RWPE1 (cell line): ENCODE measurements around the gene RNF220.
A peak's percentile ranks its signal among the peaks of the same experiment; 100 is the strongest.

Source experiments
- CTCF ChIA-PET: fragments of 350-600 bp; sonication (Branson Sonifier 250); formaldehyde crosslinking; extraction: SDS; loops from one replicate; lab custom pipeline; 2021; lab: Yijun Ruan, JAX
- POLR2A ChIA-PET: fragments of 400-600 bp; formaldehyde crosslinking; extraction: SDS; loops from one replicate; lab custom pipeline; 2020; ENCODE audit warnings: antibody characterized with exemption; ENCODE audit not compliant: low non-redundant PET; lab: Yijun Ruan, JAX
- DNase-seq: peaks from one replicate; pipeline ENCODE4 v3.0.0; 2012; ENCODE audit warnings: low spot score
- H3K27ac ChIP-seq: fragments of 450-650 bp; 2 replicates; pipeline ENCODE4 v1.5.1; 2017
- TF ChIP-seq, protein P1 (sequence below): fragments of 450-650 bp; conservative IDR thresholded peaks from 2 replicates; pipeline ENCODE4 v1.5.1; 2017; ENCODE audit warnings: low read depth, mild to moderate bottlenecking

The RNF220 gene

DNA sequence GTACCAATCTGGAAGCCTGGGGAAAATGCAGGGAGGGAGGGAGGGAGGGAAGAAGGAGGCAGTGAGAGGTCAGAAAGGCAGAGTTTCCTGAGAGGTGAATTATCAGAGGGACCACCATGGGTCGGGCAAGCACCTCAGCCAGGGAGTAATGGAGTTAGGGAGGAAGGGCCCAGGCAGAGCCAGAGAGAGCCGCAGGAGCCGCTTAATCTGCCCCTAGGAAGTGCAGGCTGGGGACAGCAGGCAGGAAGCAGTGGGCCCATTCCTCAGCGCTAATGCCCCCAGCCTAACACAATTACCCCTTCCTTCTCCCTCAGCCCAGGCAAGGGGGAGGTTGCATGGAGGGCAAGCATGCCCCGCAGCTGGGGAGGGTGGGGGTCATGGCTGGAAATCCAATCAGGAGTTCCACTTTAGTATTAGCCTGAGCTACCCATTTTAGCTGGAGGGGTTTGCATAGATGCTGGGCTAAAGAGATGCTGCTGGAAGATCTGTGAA lies 160.2 kb downstream of the RNF220 start:
- DNase-seq: no peak
- ChIA-PET CTCF (no interaction called here), POLR2A (no interaction called here)
- TF ChIP-seq, protein P1, sequence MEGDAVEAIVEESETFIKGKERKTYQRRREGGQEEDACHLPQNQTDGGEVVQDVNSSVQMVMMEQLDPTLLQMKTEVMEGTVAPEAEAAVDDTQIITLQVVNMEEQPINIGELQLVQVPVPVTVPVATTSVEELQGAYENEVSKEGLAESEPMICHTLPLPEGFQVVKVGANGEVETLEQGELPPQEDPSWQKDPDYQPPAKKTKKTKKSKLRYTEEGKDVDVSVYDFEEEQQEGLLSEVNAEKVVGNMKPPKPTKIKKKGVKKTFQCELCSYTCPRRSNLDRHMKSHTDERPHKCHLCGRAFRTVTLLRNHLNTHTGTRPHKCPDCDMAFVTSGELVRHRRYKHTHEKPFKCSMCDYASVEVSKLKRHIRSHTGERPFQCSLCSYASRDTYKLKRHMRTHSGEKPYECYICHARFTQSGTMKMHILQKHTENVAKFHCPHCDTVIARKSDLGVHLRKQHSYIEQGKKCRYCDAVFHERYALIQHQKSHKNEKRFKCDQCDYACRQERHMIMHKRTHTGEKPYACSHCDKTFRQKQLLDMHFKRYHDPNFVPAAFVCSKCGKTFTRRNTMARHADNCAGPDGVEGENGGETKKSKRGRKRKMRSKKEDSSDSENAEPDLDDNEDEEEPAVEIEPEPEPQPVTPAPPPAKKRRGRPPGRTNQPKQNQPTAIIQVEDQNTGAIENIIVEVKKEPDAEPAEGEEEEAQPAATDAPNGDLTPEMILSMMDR: no peak
- H3K27ac ChIP-seq: no peak overlapping the region

DNA sequence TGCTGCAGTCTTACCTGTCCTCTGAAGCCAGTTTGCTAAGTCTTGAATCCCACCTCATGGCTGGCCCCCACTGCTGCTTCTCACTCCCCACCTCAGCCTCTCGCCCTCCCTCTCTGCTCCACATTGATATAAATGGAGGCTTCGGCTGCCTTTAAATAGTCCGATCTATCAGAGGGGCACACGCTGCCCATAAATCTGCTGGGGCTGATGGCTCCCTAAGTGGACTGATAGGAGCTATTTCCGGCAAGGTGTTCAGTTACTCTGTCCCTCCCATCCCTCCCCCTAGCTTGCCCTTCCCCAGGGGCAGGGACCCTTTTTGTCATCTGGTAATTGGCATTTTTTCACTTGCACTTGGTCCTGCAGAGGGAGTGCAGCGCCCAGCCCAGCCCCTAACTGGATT lies 160.8 kb downstream of the RNF220 start:
- CTCF ChIA-PET: no interaction called here

DNA sequence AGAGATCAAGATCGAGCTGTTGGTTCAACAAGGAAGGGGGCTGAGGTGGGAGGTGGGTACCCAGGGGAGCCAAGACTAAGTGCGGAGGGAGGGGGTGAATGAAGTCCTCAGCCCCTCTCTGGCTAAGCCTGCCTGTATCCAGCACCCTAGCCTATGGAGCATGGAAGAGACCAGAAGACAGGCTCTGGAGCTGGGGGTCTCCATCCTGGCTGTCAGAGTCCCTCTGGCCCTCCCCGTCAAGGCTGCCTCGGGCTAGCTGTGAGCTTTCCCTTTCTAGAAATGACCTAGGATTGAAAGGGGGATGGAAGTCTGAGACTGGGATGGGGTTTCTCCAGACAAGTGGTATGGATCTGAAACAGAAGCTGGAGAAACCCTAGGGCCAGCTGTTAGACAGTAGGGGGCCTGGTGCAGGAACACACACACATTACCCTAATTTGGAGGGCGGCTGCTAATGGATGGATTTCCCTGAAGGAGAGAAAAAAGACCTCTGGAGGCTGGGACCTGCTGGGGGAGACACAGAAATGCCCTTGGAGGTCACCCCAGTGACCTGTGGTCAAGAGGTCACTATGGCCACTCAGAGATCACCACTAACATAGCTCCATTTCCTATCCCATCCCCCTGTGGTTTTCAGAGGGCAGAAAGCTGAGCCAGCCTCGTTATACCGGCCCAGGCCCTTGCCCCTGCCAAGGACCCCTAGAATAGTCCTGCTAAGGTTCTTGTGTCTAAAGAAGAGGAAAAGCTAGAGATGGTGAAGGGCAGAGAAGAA lies 161.4 kb downstream of the RNF220 start:
- TF ChIP-seq, protein P1: no peak
- H3K27ac ChIP-seq: no peak overlapping the region
- ChIA-PET CTCF (no interaction called here), POLR2A (no interaction called here)
- no peak for DNase-seq

More for the DNA sequence above, 160.8 kb downstream of the RNF220 start:
- POLR2A ChIA-PET: no interaction called here
- DNase-seq: no peak
- TF ChIP-seq, protein P1: no peak
- no peak overlapping the region for H3K27ac ChIP-seq

DNA sequence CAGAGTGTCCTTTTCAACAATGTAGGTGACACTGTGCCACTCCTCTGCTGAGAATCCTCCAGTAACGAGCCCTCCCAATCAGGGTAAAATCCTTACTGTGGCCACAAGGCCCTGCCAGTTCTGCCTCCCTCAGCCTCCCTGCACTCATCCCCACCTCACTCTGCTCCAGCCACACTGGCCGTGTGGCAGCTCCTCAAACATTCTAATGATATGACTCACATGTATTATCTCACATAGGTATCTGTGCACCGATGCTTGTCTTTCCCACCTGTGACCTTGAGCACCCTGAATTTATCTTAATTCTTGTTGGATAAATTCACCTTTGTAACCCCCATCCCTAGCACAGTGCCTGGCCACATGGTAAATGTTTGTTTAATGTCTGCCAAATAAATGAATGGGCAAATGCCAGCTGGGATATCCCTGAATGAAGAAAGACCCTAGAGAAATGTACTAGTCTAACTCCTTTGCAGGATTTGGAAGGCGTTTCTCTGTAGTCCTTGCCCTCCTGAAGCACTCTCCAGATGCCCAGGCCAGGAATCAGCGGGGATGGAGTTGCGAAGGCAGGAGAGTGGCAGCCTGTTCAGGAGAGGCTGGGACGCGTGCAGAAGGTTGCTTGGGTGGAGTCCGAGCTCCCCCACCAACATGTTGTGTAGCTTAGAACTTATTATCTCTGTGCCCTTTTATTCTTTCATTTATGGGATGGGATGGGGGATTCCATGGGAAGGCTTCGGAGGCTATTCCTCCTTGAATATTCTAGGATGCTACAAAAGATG lies 163.3 kb downstream of the RNF220 start:
- peak; percentile 56 for DNase-seq
- POLR2A ChIA-PET: no interaction called here
- no peak overlapping the region for H3K27ac ChIP-seq
- TF ChIP-seq, protein P1: no peak
- CTCF ChIA-PET: interaction anchor here (1.0 kb wide), 1 partner anchor 27 kb away, joined by 6 read pairs; no protein-coding TSS in a partner anchor

DNA sequence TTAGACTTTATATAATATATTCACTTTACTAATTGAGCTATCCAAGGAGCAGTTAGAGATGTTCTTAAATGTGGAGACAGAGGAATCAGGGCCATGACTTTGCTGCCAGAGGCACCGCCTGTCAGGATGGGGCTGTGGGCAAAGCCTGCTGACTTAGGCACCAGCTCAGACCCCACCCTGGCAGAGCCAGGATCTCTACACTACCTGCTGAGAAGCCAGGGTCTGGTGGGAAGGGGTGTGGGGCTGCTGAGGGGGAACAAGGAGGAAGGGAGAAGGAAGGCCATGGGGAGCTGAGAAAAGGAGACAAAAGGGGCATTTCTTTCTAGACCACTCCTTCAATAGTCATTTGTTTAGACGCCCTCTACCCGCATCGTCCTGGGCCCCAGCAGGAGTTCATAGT lies 164.4 kb downstream of the RNF220 start:
- ChIA-PET POLR2A (no interaction called here), CTCF (interaction anchor here (1.0 kb wide), 2 partner anchors 26 to 74 kb away, joined by 5 to 6 read pairs; no protein-coding TSS in a partner anchor)
- DNase-seq: no peak
- TF ChIP-seq, protein P1: no peak
- H3K27ac ChIP-seq: no peak overlapping the region

DNA sequence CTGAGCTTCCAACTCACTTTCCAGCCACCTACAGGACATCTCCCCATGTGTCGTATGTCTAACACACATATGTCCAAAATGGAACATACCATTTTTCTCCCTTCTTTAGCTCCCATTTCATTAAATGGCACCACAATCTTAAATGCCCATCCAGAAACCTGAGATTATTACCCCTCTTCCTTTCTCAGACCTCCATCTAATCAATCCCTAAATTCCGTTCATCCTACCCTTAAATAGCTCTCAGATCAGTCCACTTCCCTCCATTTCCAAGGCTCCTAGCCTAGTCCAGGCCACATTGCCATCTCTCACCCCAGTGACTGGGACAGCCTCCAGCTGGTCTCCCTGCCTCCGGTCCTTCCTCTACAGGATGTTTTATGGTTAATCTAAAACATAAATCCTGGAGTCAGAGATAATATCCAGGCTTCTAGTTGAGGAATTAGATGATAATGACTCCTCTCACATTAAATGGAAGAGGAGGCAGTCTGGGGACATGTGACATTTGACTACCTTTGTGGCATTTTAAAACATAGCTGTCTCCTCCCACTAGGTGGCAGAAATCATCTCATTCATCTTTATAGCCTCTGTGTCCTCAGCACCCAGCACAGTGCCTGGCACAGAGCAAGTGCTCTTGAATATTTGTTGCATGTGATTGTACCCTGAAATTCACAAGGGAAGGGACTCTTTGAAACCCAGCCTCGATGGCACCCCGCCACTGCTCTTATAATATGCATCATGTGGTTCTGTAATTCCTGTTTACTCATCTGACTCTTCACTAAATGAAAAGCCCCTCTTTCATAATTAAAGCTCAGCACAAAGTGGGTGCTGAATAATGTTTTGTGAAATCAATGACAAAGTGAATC lies 166.9 kb downstream of the RNF220 start:
- DNase-seq: peak; percentile 26
- TF ChIP-seq, protein P1: peak; percentile 30
- ChIA-PET POLR2A (no interaction called here), CTCF (interaction anchor here (0.5 to 1.6 kb wide), 9 partner anchors 8 to 580 kb away, joined by 3 to 6 read pairs (median 4); no protein-coding TSS in a partner anchor)
- H3K27ac ChIP-seq: no peak overlapping the region
